HG03025 (cell line): ENCODE measurements around the gene CHMP1B.

ENCODE experiments used
- ATAC-seq: cut with Tn5 transposase; IDR thresholded peaks from one replicate; pipeline ENCODE4 v1.9.1; 2021; ENCODE audit warnings: mild to moderate bottlenecking, moderate library complexity; ENCODE audit not compliant: unreplicated experiment, low FRiP score

The CHMP1B gene

GRCh38 chr18:11897781-11898180 is 46.6 kb downstream of the CHMP1B start:
- no peak for ATAC-seq

DNA sequence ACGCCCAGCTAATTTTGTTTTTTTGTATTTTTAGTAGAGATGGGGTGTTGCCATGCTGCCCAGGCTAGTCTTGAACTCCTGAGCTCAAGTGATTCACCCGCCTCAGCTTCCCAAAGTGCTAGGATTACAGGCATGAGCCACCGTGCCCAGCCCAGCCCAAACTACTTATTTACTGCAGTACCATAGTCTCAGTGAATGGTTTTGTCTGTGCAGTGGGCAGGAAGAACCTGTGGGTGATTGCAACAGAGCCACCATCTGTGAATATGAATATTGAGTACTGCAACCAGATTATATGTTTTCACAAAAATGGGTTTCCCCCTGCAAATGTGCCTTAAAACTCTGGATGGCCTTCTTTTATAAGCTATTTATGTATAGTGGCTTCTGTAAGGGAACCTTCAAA is 47.9 kb downstream of the CHMP1B start:
- ATAC-seq: no peak

GRCh38 chr18:11901826-11902438 is 50.7 kb downstream of the CHMP1B start:
- ATAC-seq: no peak

DNA sequence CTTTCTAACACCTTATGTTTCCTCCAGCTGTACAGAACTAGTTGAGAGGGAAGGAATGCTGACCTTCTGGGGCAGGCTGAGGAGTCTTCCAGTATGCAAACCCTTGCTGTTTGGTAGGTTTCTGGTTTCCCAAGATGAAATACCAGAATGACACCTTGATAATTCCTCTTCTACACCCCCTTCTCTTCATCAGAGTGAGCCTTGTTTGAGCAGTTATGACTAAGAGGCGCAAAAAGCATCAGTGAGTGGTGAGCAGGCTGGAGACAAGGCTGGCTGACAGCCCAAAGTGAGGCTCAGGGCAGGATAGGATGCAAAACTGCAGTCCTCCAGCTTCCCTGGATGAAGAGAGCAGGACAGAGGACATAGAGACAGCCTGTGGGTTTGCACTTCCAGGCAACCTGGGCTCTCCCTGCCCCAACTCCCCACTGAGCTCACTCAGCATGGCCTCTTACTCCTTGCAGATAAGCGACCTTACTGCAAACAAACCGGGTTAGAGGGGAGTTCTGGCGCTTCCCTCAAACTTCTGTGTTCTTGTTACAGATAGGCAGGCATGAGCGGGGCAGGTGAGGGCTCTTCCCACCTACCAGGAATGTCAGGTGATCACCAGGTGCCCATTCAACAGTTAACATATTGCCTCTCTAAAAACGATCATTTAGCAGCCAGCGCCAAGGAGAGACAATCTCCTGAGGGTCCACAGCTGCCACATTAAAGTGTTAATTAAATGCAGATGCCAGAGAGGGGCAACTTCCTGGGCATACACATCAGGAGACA is 51.5 kb downstream of the CHMP1B start:
- no peak for ATAC-seq
